ENCODE data around the gene RMRP.
A peak's percentile ranks its signal among the peaks of the same experiment; 100 is the strongest.

Gene RMRP

DNA sequence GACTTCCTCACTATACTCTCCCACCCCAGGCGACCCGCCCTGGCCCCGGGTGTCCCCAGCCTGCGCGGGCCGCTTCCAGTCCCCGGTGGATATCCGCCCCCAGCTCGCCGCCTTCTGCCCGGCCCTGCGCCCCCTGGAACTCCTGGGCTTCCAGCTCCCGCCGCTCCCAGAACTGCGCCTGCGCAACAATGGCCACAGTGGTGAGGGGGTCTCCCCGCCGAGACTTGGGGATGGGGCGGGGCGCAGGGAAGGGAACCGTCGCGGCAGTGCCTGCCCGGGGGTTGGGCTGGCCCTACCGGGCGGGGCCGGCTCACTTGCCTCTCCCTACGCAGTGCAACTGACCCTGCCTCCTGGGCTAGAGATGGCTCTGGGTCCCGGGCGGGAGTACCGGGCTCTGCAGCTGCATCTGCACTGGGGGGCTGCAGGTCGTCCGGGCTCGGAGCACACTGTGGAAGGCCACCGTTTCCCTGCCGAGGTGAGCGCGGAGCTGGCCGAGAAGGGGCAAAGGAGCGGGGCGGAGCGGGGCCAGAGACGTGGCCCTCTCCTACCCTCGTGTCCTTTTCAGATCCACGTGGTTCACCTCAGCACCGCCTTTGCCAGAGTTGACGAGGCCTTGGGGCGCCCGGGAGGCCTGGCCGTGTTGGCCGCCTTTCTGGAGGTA lies 18.0 kb upstream of the RMRP start:
- ATAC-seq, result peak; percentile 26
- TF ChIP-seq GLIS3 (CRISPR knock-in tag; IDR thresholded peaks at IDR 0.05) (no peak), OSR1 (CRISPR knock-in tag; IDR thresholded peaks at IDR 0.05) (no peak)

DNA sequence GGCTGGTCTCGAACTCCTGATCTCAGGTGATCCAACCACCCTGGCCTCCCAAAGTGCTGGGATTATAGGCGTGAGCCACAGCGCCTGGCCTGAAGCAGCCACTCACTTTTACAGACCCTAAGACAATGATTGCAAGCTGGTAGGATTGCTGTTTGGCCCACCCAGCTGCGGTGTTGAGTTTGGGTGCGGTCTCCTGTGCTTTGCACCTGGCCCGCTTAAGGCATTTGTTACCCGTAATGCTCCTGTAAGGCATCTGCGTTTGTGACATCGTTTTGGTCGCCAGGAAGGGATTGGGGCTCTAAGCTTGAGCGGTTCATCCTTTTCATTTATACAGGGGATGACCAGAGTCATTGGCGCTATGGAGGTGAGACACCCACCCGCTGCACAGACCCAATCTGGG lies 17.4 kb upstream of the RMRP start:
- TF ChIP-seq ESRRG (CRISPR knock-in tag; IDR thresholded peaks at IDR 0.05) (no peak), TCF4 (CRISPR knock-in tag; IDR thresholded peaks at IDR 0.05; ENCODE audit: borderline replicate concordance) (no peak), ZNF8 (CRISPR knock-in tag; IDR thresholded peaks at IDR 0.05) (no peak)
- no peak for ATAC-seq

DNA sequence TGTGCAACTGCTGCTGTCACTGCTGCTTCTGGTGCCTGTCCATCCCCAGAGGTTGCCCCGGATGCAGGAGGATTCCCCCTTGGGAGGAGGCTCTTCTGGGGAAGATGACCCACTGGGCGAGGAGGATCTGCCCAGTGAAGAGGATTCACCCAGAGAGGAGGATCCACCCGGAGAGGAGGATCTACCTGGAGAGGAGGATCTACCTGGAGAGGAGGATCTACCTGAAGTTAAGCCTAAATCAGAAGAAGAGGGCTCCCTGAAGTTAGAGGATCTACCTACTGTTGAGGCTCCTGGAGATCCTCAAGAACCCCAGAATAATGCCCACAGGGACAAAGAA lies 16.2 kb upstream of the RMRP start:
- ATAC-seq, result no peak
- no peak for TF ChIP-seq TCF4 (CRISPR knock-in tag; IDR thresholded peaks at IDR 0.05; ENCODE audit: borderline replicate concordance)
- TF ChIP-seq BACH2 (CRISPR knock-in tag; IDR thresholded peaks at IDR 0.05; ENCODE audit: borderline replicate concordance), result no peak
- TF ChIP-seq SNAI2 (CRISPR knock-in tag; IDR thresholded peaks at IDR 0.05), result no peak
- no peak for TF ChIP-seq ZNF565 (CRISPR knock-in tag; conservative IDR thresholded peaks at IDR 0.05; ENCODE audit: low read depth)
- no peak for TF ChIP-seq ARNTL (CRISPR knock-in tag; IDR thresholded peaks at IDR 0.05; ENCODE audit: borderline replicate concordance, low read depth)
- no peak for TF ChIP-seq RARB (CRISPR knock-in tag; IDR thresholded peaks at IDR 0.05)

DNA sequence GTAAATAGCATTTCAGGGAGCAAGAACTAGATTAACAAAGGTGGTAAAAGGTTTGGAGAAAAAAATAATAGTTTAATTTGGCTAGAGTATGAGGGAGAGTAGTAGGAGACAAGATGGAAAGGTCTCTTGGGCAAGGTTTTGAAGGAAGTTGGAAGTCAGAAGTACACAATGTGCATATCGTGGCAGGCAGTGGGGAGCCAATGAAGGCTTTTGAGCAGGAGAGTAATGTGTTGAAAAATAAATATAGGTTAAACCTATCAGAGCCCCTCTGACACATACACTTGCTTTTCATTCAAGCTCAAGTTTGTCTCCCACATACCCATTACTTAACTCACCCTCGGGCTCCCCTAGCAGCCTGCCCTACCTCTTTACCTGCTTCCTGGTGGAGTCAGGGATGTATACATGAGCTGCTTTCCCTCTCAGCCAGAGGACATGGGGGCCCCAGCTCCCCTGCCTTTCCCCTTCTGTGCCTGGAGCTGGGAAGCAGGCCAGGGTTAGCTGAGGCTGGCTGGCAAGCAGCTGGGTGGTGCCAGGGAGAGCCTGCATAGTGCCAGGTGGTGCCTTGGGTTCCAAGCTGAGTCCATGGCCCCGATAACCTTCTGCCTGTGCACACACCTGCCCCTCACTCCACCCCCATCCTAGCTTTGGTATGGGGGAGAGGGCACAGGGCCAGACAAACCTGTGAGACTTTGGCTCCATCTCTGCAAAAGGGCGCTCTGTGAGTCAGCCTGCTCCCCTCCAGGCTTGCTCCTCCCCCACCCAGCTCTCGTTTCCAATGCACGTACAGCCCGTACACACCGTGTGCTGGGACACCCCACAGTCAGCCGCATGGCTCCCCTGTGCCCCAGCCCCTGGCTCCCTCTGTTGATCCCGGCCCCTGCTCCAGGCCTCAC lies 15.6 kb upstream of the RMRP start, which contains the start of gene CA9:
Gene CA9 (plus strand): TSS at position 797 of the 893 bp plus-strand sequence. CDS start 32 bp downstream, at position 829.
- TF ChIP-seq ESRRG (CRISPR knock-in tag; IDR thresholded peaks at IDR 0.05) (no peak), OSR1 (CRISPR knock-in tag; IDR thresholded peaks at IDR 0.05) (no peak), TCF4 (CRISPR knock-in tag; IDR thresholded peaks at IDR 0.05; ENCODE audit: borderline replicate concordance) (no peak), SNAI2 (CRISPR knock-in tag; IDR thresholded peaks at IDR 0.05) (no peak), ZC3H10 (CRISPR knock-in tag; IDR thresholded peaks at IDR 0.05) (no peak), GLIS3 (CRISPR knock-in tag; IDR thresholded peaks at IDR 0.05) (no peak), PPARA (CRISPR knock-in tag; IDR thresholded peaks at IDR 0.05; ENCODE audit: borderline replicate concordance) (no peak), BACH2 (CRISPR knock-in tag; IDR thresholded peaks at IDR 0.05; ENCODE audit: borderline replicate concordance) (no peak), CSDC2 (CRISPR knock-in tag; IDR thresholded peaks at IDR 0.05) (no peak), RARB (CRISPR knock-in tag; IDR thresholded peaks at IDR 0.05) (no peak), ISL1 (CRISPR knock-in tag; IDR thresholded peaks at IDR 0.05) (no peak), ZFP3 (CRISPR knock-in tag; IDR thresholded peaks at IDR 0.05) (no peak), ZNF565 (CRISPR knock-in tag; conservative IDR thresholded peaks at IDR 0.05; ENCODE audit: low read depth) (no peak), ZNF70 (CRISPR knock-in tag; IDR thresholded peaks at IDR 0.05) (no peak), ZNF8 (CRISPR knock-in tag; IDR thresholded peaks at IDR 0.05) (no peak), ARNTL (CRISPR knock-in tag; IDR thresholded peaks at IDR 0.05; ENCODE audit: borderline replicate concordance, low read depth) (no peak)
- TF ChIP-seq, protein P1, sequence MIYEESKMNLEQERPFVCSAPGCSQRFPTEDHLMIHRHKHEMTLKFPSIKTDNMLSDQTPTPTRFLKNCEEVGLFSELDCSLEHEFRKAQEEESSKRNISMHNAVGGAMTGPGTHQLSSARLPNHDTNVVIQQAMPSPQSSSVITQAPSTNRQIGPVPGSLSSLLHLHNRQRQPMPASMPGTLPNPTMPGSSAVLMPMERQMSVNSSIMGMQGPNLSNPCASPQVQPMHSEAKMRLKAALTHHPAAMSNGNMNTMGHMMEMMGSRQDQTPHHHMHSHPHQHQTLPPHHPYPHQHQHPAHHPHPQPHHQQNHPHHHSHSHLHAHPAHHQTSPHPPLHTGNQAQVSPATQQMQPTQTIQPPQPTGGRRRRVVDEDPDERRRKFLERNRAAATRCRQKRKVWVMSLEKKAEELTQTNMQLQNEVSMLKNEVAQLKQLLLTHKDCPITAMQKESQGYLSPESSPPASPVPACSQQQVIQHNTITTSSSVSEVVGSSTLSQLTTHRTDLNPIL (CRISPR knock-in tag; IDR thresholded peaks at IDR 0.05; ENCODE audit: low read depth), result no peak
- TF ChIP-seq, protein P2, sequence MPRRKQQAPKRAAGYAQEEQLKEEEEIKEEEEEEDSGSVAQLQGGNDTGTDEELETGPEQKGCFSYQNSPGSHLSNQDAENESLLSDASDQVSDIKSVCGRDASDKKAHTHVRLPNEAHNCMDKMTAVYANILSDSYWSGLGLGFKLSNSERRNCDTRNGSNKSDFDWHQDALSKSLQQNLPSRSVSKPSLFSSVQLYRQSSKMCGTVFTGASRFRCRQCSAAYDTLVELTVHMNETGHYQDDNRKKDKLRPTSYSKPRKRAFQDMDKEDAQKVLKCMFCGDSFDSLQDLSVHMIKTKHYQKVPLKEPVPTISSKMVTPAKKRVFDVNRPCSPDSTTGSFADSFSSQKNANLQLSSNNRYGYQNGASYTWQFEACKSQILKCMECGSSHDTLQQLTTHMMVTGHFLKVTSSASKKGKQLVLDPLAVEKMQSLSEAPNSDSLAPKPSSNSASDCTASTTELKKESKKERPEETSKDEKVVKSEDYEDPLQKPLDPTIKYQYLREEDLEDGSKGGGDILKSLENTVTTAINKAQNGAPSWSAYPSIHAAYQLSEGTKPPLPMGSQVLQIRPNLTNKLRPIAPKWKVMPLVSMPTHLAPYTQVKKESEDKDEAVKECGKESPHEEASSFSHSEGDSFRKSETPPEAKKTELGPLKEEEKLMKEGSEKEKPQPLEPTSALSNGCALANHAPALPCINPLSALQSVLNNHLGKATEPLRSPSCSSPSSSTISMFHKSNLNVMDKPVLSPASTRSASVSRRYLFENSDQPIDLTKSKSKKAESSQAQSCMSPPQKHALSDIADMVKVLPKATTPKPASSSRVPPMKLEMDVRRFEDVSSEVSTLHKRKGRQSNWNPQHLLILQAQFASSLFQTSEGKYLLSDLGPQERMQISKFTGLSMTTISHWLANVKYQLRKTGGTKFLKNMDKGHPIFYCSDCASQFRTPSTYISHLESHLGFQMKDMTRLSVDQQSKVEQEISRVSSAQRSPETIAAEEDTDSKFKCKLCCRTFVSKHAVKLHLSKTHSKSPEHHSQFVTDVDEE (CRISPR knock-in tag; IDR thresholded peaks at IDR 0.05), result no peak
- TF ChIP-seq, protein P3, sequence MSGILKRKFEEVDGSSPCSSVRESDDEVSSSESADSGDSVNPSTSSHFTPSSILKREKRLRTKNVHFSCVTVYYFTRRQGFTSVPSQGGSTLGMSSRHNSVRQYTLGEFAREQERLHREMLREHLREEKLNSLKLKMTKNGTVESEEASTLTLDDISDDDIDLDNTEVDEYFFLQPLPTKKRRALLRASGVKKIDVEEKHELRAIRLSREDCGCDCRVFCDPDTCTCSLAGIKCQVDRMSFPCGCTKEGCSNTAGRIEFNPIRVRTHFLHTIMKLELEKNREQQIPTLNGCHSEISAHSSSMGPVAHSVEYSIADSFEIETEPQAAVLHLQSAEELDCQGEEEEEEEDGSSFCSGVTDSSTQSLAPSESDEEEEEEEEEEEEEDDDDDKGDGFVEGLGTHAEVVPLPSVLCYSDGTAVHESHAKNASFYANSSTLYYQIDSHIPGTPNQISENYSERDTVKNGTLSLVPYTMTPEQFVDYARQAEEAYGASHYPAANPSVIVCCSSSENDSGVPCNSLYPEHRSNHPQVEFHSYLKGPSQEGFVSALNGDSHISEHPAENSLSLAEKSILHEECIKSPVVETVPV (CRISPR knock-in tag; IDR thresholded peaks at IDR 0.05), result no peak
- peak; percentile 51 for ATAC-seq
